B cell (primary cell): ENCODE measurements around the gene TAC3. TPM values are rescaled to one million over a fixed set of nuclear protein-coding genes. Genes with fewer than 3 reads are reported as not detected.

Source experiments
- ATAC-seq: fragments of 200-7000 bp; cut with Tn5 transposase; one replicate; pipeline ENCODE4 v1.10.0; 2021; ENCODE audit warnings: low read depth, mild to moderate bottlenecking, moderate number of reproducible peaks, moderate library complexity
- CTCF ChIA-PET: fragments of 350-600 bp; sonication (Branson Sonifier 250); formaldehyde crosslinking; loops from one replicate; lab custom pipeline; 2021; ENCODE audit warnings: antibody characterized with exemption, inconsistent platforms; lab: Charles Lee
- POLR2A ChIA-PET: fragments of 350-600 bp; sonication (Branson Sonifier 250); formaldehyde crosslinking; loops from one replicate; lab custom pipeline; 2021; ENCODE audit warnings: antibody characterized with exemption; lab: Charles Lee
- DNase-seq: peaks from one replicate; pipeline ENCODE4 v3.0.0; 2013
- H2AFZ ChIP-seq: 2 replicates; pipeline ENCODE4 v1.6.1; 2012; ENCODE audit warnings: mild to moderate bottlenecking, low read depth, low read length; ENCODE audit not compliant: insufficient read depth, poor library complexity, severe bottlenecking
- H3K27ac ChIP-seq, 2 donors: 1 replicate in 1 of 2; 2 replicates in 1 of 2; pipeline ENCODE4 v1.5.1; 2012 to 2013; ENCODE audit warnings: low read length in 2 of 2, mild to moderate bottlenecking in 2 of 2, moderate library complexity in 1 of 2
- H3K27me3 ChIP-seq, 4 experiments: fragments of 200-600 bp in 1 of 4; sonication (generic) in 1 of 4; replicated peaks in 1 of 4; 1 replicate in 2 of 4; 2 replicates in 2 of 4; pipeline versions ENCODE4 v1.6.1 to v1.7.0; 2013 to 2016; ENCODE audit warnings: low read length in 3 of 4, mild to moderate bottlenecking in 2 of 4, mixed read lengths in 1 of 4, moderate library complexity in 1 of 4; ENCODE audit not compliant: insufficient read depth in 4 of 4, control insufficient read depth in 3 of 4; ENCODE audit errors: control extremely low read depth in 1 of 4
- H3K36me3 ChIP-seq, 2 experiments: replicated peaks in 1 of 2; 1 replicate in 1 of 2; 2 replicates in 1 of 2; pipeline versions ENCODE4 v1.6.1 to v1.7.1; 2013; ENCODE audit warnings: low read length in 1 of 2; ENCODE audit not compliant: insufficient read depth in 2 of 2, control insufficient read depth in 1 of 2; ENCODE audit errors: control extremely low read depth in 1 of 2, extremely low read depth in 1 of 2
- H3K4me1 ChIP-seq, 2 donors: fragments of 200-600 bp in 1 of 2; sonication (generic) in 1 of 2; 1 replicate in 1 of 2; 2 replicates in 1 of 2; pipeline versions ENCODE4 v1.5.1 to v1.6.1; 2013 to 2017; ENCODE audit warnings: low read length in 2 of 2; ENCODE audit not compliant: control insufficient read depth in 2 of 2, insufficient read depth in 2 of 2
- H3K4me2 ChIP-seq: replicated peaks from 2 replicates; pipeline ENCODE3; 2012; ENCODE audit warnings: mild to moderate bottlenecking, low read depth, low read length; ENCODE audit not compliant: poor library complexity, severe bottlenecking
- H3K4me3 ChIP-seq, 5 experiments: fragments of 200-600 bp in 1 of 5; sonication (generic) in 1 of 5; 1 replicate in 3 of 5; 2 replicates in 2 of 5; pipeline versions ENCODE4 v1.5.1 to v1.7.0; 2011 to 2016; ENCODE audit warnings: low read length in 4 of 5, mild to moderate bottlenecking in 4 of 5, low read depth in 2 of 5, control low read depth in 1 of 5, moderate library complexity in 1 of 5; ENCODE audit not compliant: insufficient read depth in 1 of 5; ENCODE audit errors: control extremely low read depth in 1 of 5, extremely low read depth in 1 of 5
- H3K79me2 ChIP-seq: fragments of 200-600 bp; sonication (generic); one replicate; pipeline ENCODE4 v1.6.0; 2016; ENCODE audit warnings: low read length; ENCODE audit not compliant: control insufficient read depth, insufficient read depth
- H3K9ac ChIP-seq: fragments of 200-600 bp; sonication (generic); 2 replicates; pipeline ENCODE4 v1.6.1; 2017; ENCODE audit warnings: mild to moderate bottlenecking, low read length, moderate library complexity
- H3K9me3 ChIP-seq, 3 donors: one replicate each; pipeline versions ENCODE4 v1.6.1 to v1.7.1; 2013; ENCODE audit warnings: low read length in 2 of 3; ENCODE audit not compliant: control insufficient read depth in 2 of 3, insufficient read depth in 1 of 3; ENCODE audit errors: control extremely low read depth in 1 of 3
- H4K20me1 ChIP-seq: 2 replicates; pipeline ENCODE4 v1.6.0; 2012; ENCODE audit warnings: mild to moderate bottlenecking, low read length; ENCODE audit not compliant: insufficient read depth, control insufficient read depth, poor library complexity, severe bottlenecking
- H3K27ac Mint-ChIP-seq: one replicate; pipeline ENCODE4 v1.8.0; 2021; ENCODE audit warnings: mixed read lengths
- H3K27me3 Mint-ChIP-seq: one replicate; pipeline ENCODE4 v1.8.0; 2021; ENCODE audit warnings: mixed read lengths
- H3K4me1 Mint-ChIP-seq: one replicate; pipeline ENCODE4 v1.8.0; 2021; ENCODE audit warnings: mixed read lengths
- H3K4me3 Mint-ChIP-seq: one replicate; pipeline ENCODE4 v1.8.0; 2021; ENCODE audit warnings: mixed read lengths
- H3K9me3 Mint-ChIP-seq: one replicate; pipeline ENCODE4 v1.8.0; 2022; ENCODE audit warnings: mixed read lengths; ENCODE audit not compliant: insufficient read depth
- CTCF ChIP-seq: fragments of 200-600 bp; IDR thresholded peaks from one replicate; pipeline ENCODE4 v1.8.0; 2022; ENCODE audit warnings: antibody characterized with exemption, mild to moderate bottlenecking
- WGBS: methylation state at CpG from one replicate; pipeline ENCODE4 v1.1.5; 2013; ENCODE audit warnings: missing lambda C conversion rate; ENCODE audit not compliant: insufficient coverage; 5-methylcytosine and 5-hydroxymethylcytosine counted together
- intact Hi-C: fragments of 100-400 bp; cut with micrococcal nuclease; formaldehyde crosslinking; loops from one replicate; pipeline ENCODE4 v1.10.0; 2022
- polyA plus RNA-seq: library from polyadenylated mRNA; depleted of rRNA; stranded (reverse); fragments of >200 nt; gene quantifications from 2 replicates; pipeline ENCODE4 v1.2.3, GENCODE V29; 2012
- total RNA-seq, 2 donors: library from RNA; stranded (reverse); fragments of 120-200 nt in 1 of 2; gene quantifications; 1 replicate in 1 of 2; 2 replicates in 1 of 2; pipeline versions ENCODE4 v1.2.3 to v1.2.4, GENCODE V29; 2013 to 2022

The TAC3 gene
- total and polyA plus RNA-seq, 2 donors (not counting 1 experiment from before 2014, with no cell fraction given), result 0.24 TPM; not detected in 1

GRCh38 chr12:57046086-57046791 lies 29.9 kb upstream of the TAC3 start:
- intact Hi-C loops, result loop anchor here (2.0 kb wide), 1 partner anchor 15 kb away; no protein-coding TSS in a partner anchor
- Mint-ChIP-seq H3K27me3 (no peaks in the 10 kb centered on the region), H3K9me3 (no peaks in the 10 kb centered on the region), H3K4me3 (peak overlapping the region; percentile 74), H3K4me1 (peaks cover 26% of the 10 kb centered on the region), H3K27ac (peak overlapping the region; percentile 82)
- DNase-seq (no peak), ATAC-seq (no peak)
- Histone ChIP-seq H3K36me3 (no peaks in the 10 kb centered on the region), H3K4me2 (peak overlapping the region; percentile 55), H3K9ac (no peak overlapping the region), H3K79me2 (no peaks in the 10 kb centered on the region), H2AFZ (no peak overlapping the region), H3K27me3 (no peaks in the 10 kb centered on the region), H3K4me3 (no peak overlapping the region), H4K20me1 (no peaks in the 10 kb centered on the region), H3K4me1 (peaks cover 18 to 26% of the 10 kb centered on the region in 2 donors), H3K9me3 (no peaks in the 10 kb centered on the region), H3K27ac (no peak overlapping the region)
- no peak for TF ChIP-seq CTCF
- WGBS, result 73% methylated on average over 4 of the region's 6 CpGs
- POLR2A ChIA-PET, result interaction anchor here (0.6 to 0.9 kb wide), 2 partner anchors 295 to 304 kb away, joined by 3 to 8 read pairs; no protein-coding TSS in a partner anchor
- CTCF ChIA-PET, result interaction anchor here (0.9 to 3.0 kb wide), 4 partner anchors 15 to 66 kb away, joined by 3 to 12 read pairs (median 5); no protein-coding TSS in a partner anchor

GRCh38 chr12:57044889-57045288 lies 28.6 kb upstream of the TAC3 start:
- Histone ChIP-seq H3K9me3 (no peaks in the 10 kb centered on the region), H3K79me2 (no peaks in the 10 kb centered on the region), H3K36me3 (no peaks in the 10 kb centered on the region), H3K4me2 (no peak overlapping the region), H3K4me1 (peaks cover 18 to 28% of the 10 kb centered on the region in 2 donors), H3K27ac (no peak overlapping the region), H3K27me3 (no peaks in the 10 kb centered on the region), H3K4me3 (no peak overlapping the region), H3K9ac (no peak overlapping the region), H2AFZ (no peak overlapping the region), H4K20me1 (no peaks in the 10 kb centered on the region)
- intact Hi-C loops, result no loop called here
- Mint-ChIP-seq H3K27ac (no peak overlapping the region), H3K4me1 (peaks cover 26% of the 10 kb centered on the region), H3K27me3 (no peaks in the 10 kb centered on the region), H3K9me3 (no peaks in the 10 kb centered on the region), H3K4me3 (no peak overlapping the region)
- no peak for TF ChIP-seq CTCF
- WGBS, result 100% methylated on average over 2 of the region's 3 CpGs
- CTCF ChIA-PET, result no interaction called here
- ATAC-seq (no peak), DNase-seq (no peak)
- POLR2A ChIA-PET, result no interaction called here
